Heart left ventricle (tissue), 13 donors: ENCODE measurements around the gene STAB1.

Experiments used
- CTCF ChIP-seq, 12 donors: fragments of 200-600 bp; sonication (generic) in 4 of 12; IDR thresholded peaks; one replicate each; pipeline versions ENCODE4 v1.5.0 to v1.8.0; 2018 to 2022; ENCODE audit warnings: antibody characterized with exemption in 12 of 12, mild to moderate bottlenecking in 5 of 12
- POLR2A ChIP-seq, 2 donors: fragments of 450-650 bp; IDR thresholded peaks; one replicate each; pipeline ENCODE4 v1.6.1; 2017; ENCODE audit warnings: antibody characterized with exemption in 2 of 2, mild to moderate bottlenecking in 2 of 2, moderate library complexity in 2 of 2
- donor health status: ischemic (EF 13 %, LVEDD 7.1; RV severe dilation, severe dysfunction).
- donor health status: DM: no; HTN: yes; CAD: no.
- donor health status: DM: no; HTN: no; CAD: no.
- donor health status: ischemic (EF 25% LVEDD 6.9; RV normal size, moderate dysfunction).
- donor health status: ischemic (EF 25% LVEDD 5.7; RV mildly dilated, moderate dysfunction).
- donor health status: ischemic (EF 35%, LVEDD 5.7; RV mildly dilated, moderate dysfunction).
- donor health status: nonischemic (EF 11% LVEDD 7.7; RV severe dilation, severe dysfunction).
- donor health status: DM: yes; HTN: yes; CAD: no.
- donor health status: PGD.
- donor health status: ischemic (EF 29% LVEDD 5.4; RV normal size, mild dysfunction).
- donor health status: nonischemic (EF 23%, LVEDD 6.1; RV moderate dilation, normal function).

- TF ChIP-seq CTCF (IDR thresholded peaks at IDR 0.05): no peak
- no peak for TF ChIP-seq POLR2A (IDR thresholded peaks at IDR 0.05)
Measured at GRCh38 chr3:52483577-52484381, 11.4 kb upstream of the STAB1 start.
